Common myeloid progenitor, CD34-positive (primary cell): ENCODE data around the gene ZNF880. TPM values are rescaled to one million over a fixed set of nuclear protein-coding genes. Genes with fewer than 3 reads are reported as not detected.
A peak's percentile ranks its signal among the peaks of the same experiment; 100 is the strongest.

Experiments
- CTCF ChIA-PET: fragments of 350-600 bp; sonication (Branson Sonifier 250); formaldehyde crosslinking; loops from one replicate; lab custom pipeline; 2021; ENCODE audit warnings: antibody characterized with exemption; lab: Charles Lee
- POLR2A ChIA-PET: fragments of 350-600 bp; sonication (Branson Sonifier 250); formaldehyde crosslinking; loops from one replicate; lab custom pipeline; 2021; ENCODE audit warnings: antibody characterized with exemption; lab: Charles Lee
- DNase-seq, 3 donors: peaks; one replicate each; pipeline versions ENCODE4 v3.0.0 to v3.0.0-alpha.2; 2013
- H3K27ac ChIP-seq, 2 experiments: 1 replicate in 1 of 2; 2 replicates in 1 of 2; pipeline ENCODE4 v1.7.0; 2013; ENCODE audit warnings: inconsistent platforms in 2 of 2, low read length in 2 of 2, mild to moderate bottlenecking in 2 of 2, low read depth in 1 of 2, moderate library complexity in 1 of 2; ENCODE audit not compliant: severe bottlenecking in 2 of 2, insufficient read depth in 1 of 2, poor library complexity in 1 of 2
- H3K27me3 ChIP-seq, 5 experiments: replicated peaks in 2 of 5; 1 replicate in 3 of 5; 2 replicates in 2 of 5; pipeline versions ENCODE4 v1.6.1 to v1.7.0; 2013; ENCODE audit warnings: low read length in 4 of 5, mild to moderate bottlenecking in 2 of 5, moderate library complexity in 2 of 5, inconsistent platforms in 1 of 5; ENCODE audit not compliant: insufficient read depth in 5 of 5, control insufficient read depth in 4 of 5
- H3K36me3 ChIP-seq, 4 experiments: 1 replicate in 2 of 4; 2 replicates in 2 of 4; pipeline versions ENCODE4 v1.6.1 to v1.7.0; 2013; ENCODE audit warnings: low read length in 3 of 4, control low read depth in 1 of 4, mild to moderate bottlenecking in 1 of 4; ENCODE audit not compliant: control insufficient read depth in 4 of 4, insufficient read depth in 4 of 4
- H3K4me1 ChIP-seq, 4 experiments: 1 replicate in 3 of 4; 2 replicates in 1 of 4; pipeline versions ENCODE4 v1.6.1 to v1.7.1; 2013; ENCODE audit warnings: low read length in 3 of 4, mild to moderate bottlenecking in 3 of 4, control low read depth in 1 of 4, inconsistent platforms in 1 of 4, moderate library complexity in 1 of 4; ENCODE audit not compliant: control insufficient read depth in 4 of 4, insufficient read depth in 4 of 4; ENCODE audit errors: control extremely low read depth in 1 of 4
- H3K4me3 ChIP-seq, 7 experiments: 1 replicate in 4 of 7; 2 replicates in 3 of 7; pipeline versions ENCODE4 v1.5.1 to v1.7.0; 2013; ENCODE audit warnings: mild to moderate bottlenecking in 7 of 7, low read length in 6 of 7, moderate library complexity in 6 of 7, inconsistent platforms in 2 of 7, low read depth in 2 of 7, control low read depth in 1 of 7; ENCODE audit not compliant: insufficient read depth in 4 of 7, control insufficient read depth in 1 of 7; ENCODE audit errors: extremely low read depth in 1 of 7
- H3K9me3 ChIP-seq, 5 experiments: 1 replicate in 4 of 5; 2 replicates in 1 of 5; pipeline versions ENCODE4 v1.6.1 to v1.7.1; 2013; ENCODE audit warnings: low read length in 4 of 5, mild to moderate bottlenecking in 2 of 5, inconsistent platforms in 1 of 5, low read depth in 1 of 5, moderate library complexity in 1 of 5; ENCODE audit not compliant: control insufficient read depth in 4 of 5, insufficient read depth in 2 of 5; ENCODE audit errors: control extremely low read depth in 1 of 5
- WGBS: methylation state at CpG from one replicate; pipeline ENCODE4 v1.1.5; 2013; ENCODE audit not compliant: insufficient coverage; 5-methylcytosine and 5-hydroxymethylcytosine counted together
- polyA plus RNA-seq: library from polyadenylated mRNA; unstranded; fragments of 120-200 nt; gene quantifications from one replicate; pipeline ENCODE4 v1.2.1, GENCODE V29; 2013

Gene ZNF880
- 16.3 TPM for polyA plus RNA-seq

GRCh38 chr19:52369559-52370340 is at the start of gene ZNF880:
ZNF880 (plus strand) TSS chr19:52369923; CDS start chr19:52369966, 43 bp downstream.
- ChIA-PET CTCF (no interaction called here), POLR2A (interaction anchor here (0.6 to 0.7 kb wide), 2 partner anchors 111 to 720 kb away, joined by 3 read pairs; no protein-coding TSS in a partner anchor)
- DNase-seq: peak; percentile 95 to 97 (median 97)
- peak within 1 kb of the TSS; percentile 89 to 96 for H3K27ac ChIP-seq
- under 1% methylated on average over 39 of the region's 52 CpGs for WGBS
- peaks cover 12 to 39% (median 26%) of the 10 kb centered on the region in 4 experiments for H3K36me3 ChIP-seq
- H3K27me3 ChIP-seq: no peaks in the 10 kb centered on the region
- peaks cover 0 to 9% (median 3%) of the 10 kb centered on the region in 4 experiments for H3K4me1 ChIP-seq
- H3K9me3 ChIP-seq: peaks cover 6 to 66% (median 49%) of the 10 kb centered on the region in 5 experiments
- peak within 1 kb of the TSS; percentile 58 to 96 (median 85) for H3K4me3 ChIP-seq

DNA sequence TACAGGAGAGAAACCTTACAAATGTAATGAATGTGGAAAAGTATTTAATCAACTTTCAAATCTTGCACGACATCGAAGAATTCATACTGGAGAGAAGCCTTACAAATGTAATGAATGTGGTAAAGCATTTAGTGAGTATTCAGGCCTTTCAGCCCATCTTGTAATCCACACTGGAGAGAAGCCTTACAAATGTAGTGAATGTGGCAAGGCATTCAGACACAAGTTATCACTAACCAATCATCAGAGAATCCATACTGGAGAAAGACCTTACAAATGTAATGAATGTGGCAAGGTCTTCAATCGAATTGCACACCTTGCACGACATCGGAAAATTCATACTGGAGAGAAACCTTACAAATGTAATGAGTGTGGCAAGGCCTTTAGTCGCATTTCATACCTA is 47.3 kb upstream of the ZNF880 start:
- Histone ChIP-seq H3K27me3 (no peaks in the 10 kb centered on the region), H3K27ac (no peak overlapping the region), H3K4me1 (no peaks in the 10 kb centered on the region), H3K36me3 (peaks cover 32 to 66% (median 47%) of the 10 kb centered on the region in 4 experiments), H3K9me3 (peaks cover 31 to 95% (median 61%) of the 10 kb centered on the region in 5 experiments), H3K4me3 (peak overlapping the region in 1 of 7 experiments; percentile 39)
- ChIA-PET CTCF (no interaction called here), POLR2A (no interaction called here)
- WGBS: 100% methylated on average over 2 of the region's 6 CpGs
- no peak for DNase-seq

DNA sequence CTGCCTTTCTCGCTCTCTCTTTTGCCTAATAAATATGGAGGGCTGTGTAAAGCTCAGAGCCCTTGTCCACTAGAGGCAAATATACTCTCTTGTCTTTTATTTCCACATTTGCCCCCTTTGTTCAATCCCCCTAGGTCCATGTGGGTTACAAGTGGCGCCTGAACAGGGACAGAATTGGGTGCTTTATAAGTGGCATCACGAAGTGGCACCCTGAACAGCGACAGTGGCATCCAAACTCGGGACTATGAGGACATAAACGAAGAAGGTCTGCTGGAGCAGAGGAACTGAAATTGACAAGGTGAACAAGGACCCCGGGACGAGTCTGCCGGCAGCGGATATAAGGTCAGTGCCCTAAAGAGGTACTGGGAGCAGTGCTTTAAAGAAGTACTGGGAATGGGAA is 38.0 kb upstream of the ZNF880 start:
- ChIA-PET POLR2A (no interaction called here), CTCF (no interaction called here)
- H3K27me3 ChIP-seq: no peaks in the 10 kb centered on the region
- 97% methylated on average over 6 of the region's 10 CpGs for WGBS
- H3K4me1 ChIP-seq: peaks cover 0 to 4% (median 0%) of the 10 kb centered on the region in 4 experiments
- DNase-seq: peak; percentile 13 to 51 (median 45)
- no peaks in the 10 kb centered on the region for H3K36me3 ChIP-seq
- no peak overlapping the region for H3K27ac ChIP-seq
- H3K9me3 ChIP-seq: peaks cover 7 to 71% (median 47%) of the 10 kb centered on the region in 5 experiments
- peak overlapping the region in 1 of 7 experiments; percentile 13 for H3K4me3 ChIP-seq

- POLR2A ChIA-PET: no interaction called here
- CTCF ChIA-PET: interaction anchor here (0.6 kb wide), 1 partner anchor 692 kb away, joined by 3 read pairs; no protein-coding TSS in a partner anchor
Observed at GRCh38 chr19:52335768-52336116, 34.0 kb upstream of the ZNF880 start.

GRCh38 chr19:52336117-52336790 is 33.5 kb upstream of the ZNF880 start, which contains the start of gene ZNF610:
ZNF610 (plus strand) TSS chr19:52336243; CDS start chr19:52349173, 12,930 bp downstream.
- DNase-seq: peak; percentile 84 to 93 (median 92)
- Histone ChIP-seq H3K27me3 (no peaks in the 10 kb centered on the region), H3K4me1 (peaks cover 0 to 11% (median 6%) of the 10 kb centered on the region in 4 experiments), H3K9me3 (peaks cover 3 to 47% (median 28%) of the 10 kb centered on the region in 5 experiments), H3K4me3 (peak within 1 kb of the TSS; percentile 63 to 99 (median 89)), H3K27ac (peak within 1 kb of the TSS; percentile 84 to 92), H3K36me3 (peaks cover 0 to 8% (median 4%) of the 10 kb centered on the region in 4 experiments)
- 0% methylated on average over 53 of the region's 55 CpGs for WGBS
- ChIA-PET CTCF (interaction anchor here (0.6 kb wide), 1 partner anchor 691 kb away, joined by 3 read pairs; no protein-coding TSS in a partner anchor), POLR2A (no interaction called here)

More at GRCh38 chr19:52335768-52336116, 34.0 kb upstream of the ZNF880 start:
- peak overlapping the region in 1 of 2 experiments; percentile 92 for H3K27ac ChIP-seq
- WGBS: 56% methylated on average over 8 of the region's 9 CpGs
- peaks cover 0 to 8% (median 4%) of the 10 kb centered on the region in 4 experiments for H3K36me3 ChIP-seq
- H3K27me3 ChIP-seq: no peaks in the 10 kb centered on the region
- DNase-seq: no peak
- peaks cover 4 to 52% (median 32%) of the 10 kb centered on the region in 5 experiments for H3K9me3 ChIP-seq
- H3K4me3 ChIP-seq: peak overlapping the region; percentile 63 to 99 (median 89)
- H3K4me1 ChIP-seq: peaks cover 0 to 11% (median 6%) of the 10 kb centered on the region in 4 experiments

DNA sequence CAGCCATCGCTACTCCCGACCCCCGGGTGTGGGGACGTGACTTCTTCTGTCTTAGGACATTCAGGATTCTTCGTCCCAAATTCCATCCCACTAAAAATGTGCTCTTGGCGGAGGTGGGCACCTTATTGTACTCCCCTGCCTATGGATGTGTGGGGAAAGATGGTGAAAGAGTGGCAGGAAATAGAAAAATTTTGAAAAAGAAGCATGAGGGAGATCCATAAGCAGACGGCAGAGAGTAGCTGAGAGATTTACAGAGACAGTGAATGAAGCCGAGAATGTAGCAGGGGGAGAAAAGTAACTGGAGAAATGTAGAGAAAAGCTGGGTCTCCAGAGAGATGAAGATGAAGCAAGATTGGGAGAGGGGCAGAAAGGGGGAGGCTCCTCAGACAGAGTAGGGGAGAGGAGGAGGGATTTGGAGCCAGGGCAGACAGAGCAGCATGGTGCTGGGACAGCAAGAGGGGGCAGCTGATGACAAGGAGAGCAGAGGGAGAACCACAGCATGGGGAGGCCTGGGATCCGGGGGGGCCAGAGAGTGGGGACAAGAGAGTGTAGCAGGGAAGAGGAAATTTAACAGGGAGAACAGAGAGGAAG is 32.8 kb upstream of the ZNF880 start:
- peak overlapping the region; percentile 84 to 92 for H3K27ac ChIP-seq
- ChIA-PET POLR2A (no interaction called here), CTCF (no interaction called here)
- peaks cover 0 to 11% (median 6%) of the 10 kb centered on the region in 4 experiments for H3K4me1 ChIP-seq
- WGBS: 0% methylated on average over 5 of the region's 9 CpGs
- DNase-seq: peak in 2 of 3 donors; percentile 12 to 35
- H3K9me3 ChIP-seq: peaks cover 3 to 43% (median 21%) of the 10 kb centered on the region in 5 experiments
- no peaks in the 10 kb centered on the region for H3K27me3 ChIP-seq
- H3K4me3 ChIP-seq: peak overlapping the region; percentile 63 to 99 (median 89)
- peaks cover 0 to 8% (median 5%) of the 10 kb centered on the region in 4 experiments for H3K36me3 ChIP-seq
